Liver (tissue), 3 donors: ENCODE measurements around the gene NABP2.

ENCODE experiments used
- CTCF ChIP-seq: fragments of 150-350 bp; IDR thresholded peaks from 2 replicates; pipeline ENCODE4 v1.5.1; 2017; ENCODE audit warnings: improper control_type of control experiment, low read depth, low read length; ENCODE audit not compliant: missing input control
- FOXA1 ChIP-seq: IDR thresholded peaks from 2 replicates; pipeline ENCODE4 v1.6.1; 2016; ENCODE audit warnings: antibody characterized with exemption
- SP1 ChIP-seq: IDR thresholded peaks from 2 replicates; pipeline ENCODE4 v1.6.1; 2018; ENCODE audit warnings: antibody characterized with exemption, mild to moderate bottlenecking
- donor health status: healthy.
- donor health status: healthy.

GRCh38 chr12:56237552-56237951, 13.4 kb downstream of the NABP2 start:
- TF ChIP-seq CTCF (no peak), SP1 (no peak), FOXA1 (no peak)
